Endodermal cell (in vitro differentiated cells): Measurements from ENCODE around the gene FOXA3. TPM values are rescaled to one million over a fixed set of nuclear protein-coding genes. Genes with fewer than 3 reads are reported as not detected.
A peak's percentile ranks its signal among the peaks of the same experiment; 100 is the strongest.

ENCODE experiments used
- DNase-seq: peaks from one replicate; pipeline ENCODE4 v3.0.0-alpha.2; 2017
- H3K27ac ChIP-seq: 2 replicates; pipeline ENCODE4 v1.5.1; 2013; ENCODE audit warnings: mild to moderate bottlenecking, low read depth, low read length, moderate library complexity
- H3K27me3 ChIP-seq: 2 replicates; pipeline ENCODE4 v1.6.1; 2013; ENCODE audit warnings: mild to moderate bottlenecking, low read length, moderate library complexity; ENCODE audit not compliant: insufficient read depth, control insufficient read depth, poor library complexity, severe bottlenecking
- H3K36me3 ChIP-seq: 2 replicates; pipeline ENCODE4 v1.7.0; 2013; ENCODE audit warnings: mild to moderate bottlenecking, low read length, moderate library complexity; ENCODE audit not compliant: control insufficient read depth, insufficient read depth
- H3K4me1 ChIP-seq: one replicate; pipeline ENCODE4 v1.7.0; 2013; ENCODE audit warnings: low read length; ENCODE audit not compliant: control insufficient read depth, insufficient read depth
- H3K4me3 ChIP-seq: 2 replicates; pipeline ENCODE4 v1.5.1; 2013; ENCODE audit warnings: mild to moderate bottlenecking, low read length, moderate library complexity
- H3K9ac ChIP-seq: 2 replicates; pipeline ENCODE4 v1.6.1; 2013; ENCODE audit warnings: mild to moderate bottlenecking, low read length, moderate library complexity; ENCODE audit not compliant: poor library complexity, severe bottlenecking; ENCODE audit errors: extremely low read depth
- H3K9me3 ChIP-seq: 2 replicates; pipeline ENCODE4 v1.6.1; 2013; ENCODE audit warnings: mild to moderate bottlenecking, low read length, moderate library complexity; ENCODE audit not compliant: control insufficient read depth
- H3K27ac Mint-ChIP-seq: 2 replicates; pipeline ENCODE4 v1.8.0; 2020; ENCODE audit warnings: mixed read lengths
- H3K27me3 Mint-ChIP-seq: 2 replicates; pipeline ENCODE4 v1.8.0; 2021; ENCODE audit warnings: mild to moderate bottlenecking, mixed read lengths; ENCODE audit not compliant: insufficient read depth
- H3K36me3 Mint-ChIP-seq: 2 replicates; pipeline ENCODE4 v1.8.0; 2020; ENCODE audit warnings: low read depth, mixed read lengths
- H3K4me1 Mint-ChIP-seq: 2 replicates; pipeline ENCODE4 v1.8.0; 2020; ENCODE audit warnings: mixed read lengths
- H3K4me3 Mint-ChIP-seq: 2 replicates; pipeline ENCODE4 v1.8.0; 2020; ENCODE audit warnings: mild to moderate bottlenecking, moderate library complexity, mixed read lengths
- H3K9me3 Mint-ChIP-seq: 2 replicates; pipeline ENCODE4 v1.8.0; 2020; ENCODE audit warnings: mild to moderate bottlenecking, mixed read lengths
- WGBS, 2 experiments: methylation state at CpG; one replicate each; pipeline versions ENCODE4 v1.1.5 to v1.1.7; 2013; ENCODE audit warnings: missing lambda C conversion rate in 2 of 2, mixed read lengths in 1 of 2; ENCODE audit not compliant: insufficient coverage in 1 of 2, insufficient read length in 1 of 2; 5-methylcytosine and 5-hydroxymethylcytosine counted together
- total RNA-seq, 2 donors: library from RNA; stranded (reverse); fragmentation: NEBNext Ultra II Directional in 1 of 2; extraction: Animal tissue kit (Norgen Biotek cat#: 25700) in 1 of 2; gene quantifications; 2 replicates in 1 of 2; 3 replicates in 1 of 2; pipeline ENCODE4 v1.2.1, GENCODE V29; 2021
- TF ChIP-seq, protein P1 (sequence below): fragments of 200-600 bp; sonication (generic); conservative IDR thresholded peaks from 2 replicates; pipeline ENCODE4 v1.5.0; 2021; ENCODE audit warnings: antibody characterized with exemption, mild to moderate bottlenecking

The FOXA3 gene
- total RNA-seq, 2 donors from 2014 or later = 54.2 to 58.1 TPM

DNA sequence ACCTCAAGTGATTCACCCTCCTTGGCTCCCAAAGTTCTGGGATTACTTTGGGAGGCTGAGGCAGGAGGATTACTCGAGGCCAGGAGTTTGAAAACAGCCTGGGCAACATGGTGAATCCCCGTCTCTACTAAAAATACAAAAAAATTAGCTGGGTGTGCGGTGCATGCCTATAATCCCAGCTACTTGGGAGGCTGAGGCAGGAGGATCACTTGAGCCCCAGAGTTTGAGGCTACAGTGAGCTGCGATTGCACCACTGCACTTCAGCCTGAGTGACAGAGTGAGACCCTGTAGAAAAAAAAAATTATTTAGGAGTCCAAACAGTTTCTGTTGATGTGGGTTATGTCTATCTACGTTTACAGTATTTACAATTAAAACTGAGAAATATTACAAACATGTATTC lies 6.7 kb downstream of the FOXA3 start:
- no peaks in the 10 kb centered on the region for H3K9me3 ChIP-seq
- H3K27ac ChIP-seq = no peak overlapping the region
- no peak for DNase-seq
- H3K9me3 Mint-ChIP-seq = no peaks in the 10 kb centered on the region
- no peak overlapping the region for H3K27ac Mint-ChIP-seq
- no peaks in the 10 kb centered on the region for H3K27me3 ChIP-seq
- 90 to 96% methylated on average over 3 to 4 of the region's 5 CpGs for WGBS, 2 experiments
- no peak overlapping the region for H3K4me3 ChIP-seq
- H3K4me1 Mint-ChIP-seq = peaks cover 44% of the 10 kb centered on the region
- H3K9ac ChIP-seq = no peak overlapping the region
- H3K27me3 Mint-ChIP-seq = no peaks in the 10 kb centered on the region
- no peak overlapping the region for H3K4me3 Mint-ChIP-seq
- peaks cover 32% of the 10 kb centered on the region for H3K36me3 ChIP-seq
- H3K36me3 Mint-ChIP-seq = peaks cover 44% of the 10 kb centered on the region
- peaks cover 13% of the 10 kb centered on the region for H3K4me1 ChIP-seq
- TF ChIP-seq, protein P1, sequence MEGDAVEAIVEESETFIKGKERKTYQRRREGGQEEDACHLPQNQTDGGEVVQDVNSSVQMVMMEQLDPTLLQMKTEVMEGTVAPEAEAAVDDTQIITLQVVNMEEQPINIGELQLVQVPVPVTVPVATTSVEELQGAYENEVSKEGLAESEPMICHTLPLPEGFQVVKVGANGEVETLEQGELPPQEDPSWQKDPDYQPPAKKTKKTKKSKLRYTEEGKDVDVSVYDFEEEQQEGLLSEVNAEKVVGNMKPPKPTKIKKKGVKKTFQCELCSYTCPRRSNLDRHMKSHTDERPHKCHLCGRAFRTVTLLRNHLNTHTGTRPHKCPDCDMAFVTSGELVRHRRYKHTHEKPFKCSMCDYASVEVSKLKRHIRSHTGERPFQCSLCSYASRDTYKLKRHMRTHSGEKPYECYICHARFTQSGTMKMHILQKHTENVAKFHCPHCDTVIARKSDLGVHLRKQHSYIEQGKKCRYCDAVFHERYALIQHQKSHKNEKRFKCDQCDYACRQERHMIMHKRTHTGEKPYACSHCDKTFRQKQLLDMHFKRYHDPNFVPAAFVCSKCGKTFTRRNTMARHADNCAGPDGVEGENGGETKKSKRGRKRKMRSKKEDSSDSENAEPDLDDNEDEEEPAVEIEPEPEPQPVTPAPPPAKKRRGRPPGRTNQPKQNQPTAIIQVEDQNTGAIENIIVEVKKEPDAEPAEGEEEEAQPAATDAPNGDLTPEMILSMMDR = no peak

DNA sequence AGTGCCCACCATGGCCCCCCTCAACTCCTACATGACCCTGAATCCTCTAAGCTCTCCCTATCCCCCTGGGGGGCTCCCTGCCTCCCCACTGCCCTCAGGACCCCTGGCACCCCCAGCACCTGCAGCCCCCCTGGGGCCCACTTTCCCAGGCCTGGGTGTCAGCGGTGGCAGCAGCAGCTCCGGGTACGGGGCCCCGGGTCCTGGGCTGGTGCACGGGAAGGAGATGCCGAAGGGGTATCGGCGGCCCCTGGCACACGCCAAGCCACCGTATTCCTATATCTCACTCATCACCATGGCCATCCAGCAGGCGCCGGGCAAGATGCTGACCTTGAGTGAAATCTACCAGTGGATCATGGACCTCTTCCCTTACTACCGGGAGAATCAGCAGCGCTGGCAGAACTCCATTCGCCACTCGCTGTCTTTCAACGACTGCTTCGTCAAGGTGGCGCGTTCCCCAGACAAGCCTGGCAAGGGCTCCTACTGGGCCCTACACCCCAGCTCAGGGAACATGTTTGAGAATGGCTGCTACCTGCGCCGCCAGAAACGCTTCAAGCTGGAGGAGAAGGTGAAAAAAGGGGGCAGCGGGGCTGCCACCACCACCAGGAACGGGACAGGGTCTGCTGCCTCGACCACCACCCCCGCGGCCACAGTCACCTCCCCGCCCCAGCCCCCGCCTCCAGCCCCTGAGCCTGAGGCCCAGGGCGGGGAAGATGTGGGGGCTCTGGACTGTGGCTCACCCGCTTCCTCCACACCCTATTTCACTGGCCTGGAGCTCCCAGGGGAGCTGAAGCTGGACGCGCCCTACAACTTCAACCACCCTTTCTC lies 8.2 kb downstream of the FOXA3 start:
- Histone ChIP-seq H3K27ac (no peak overlapping the region), H3K36me3 (peaks cover 32% of the 10 kb centered on the region), H3K9me3 (no peaks in the 10 kb centered on the region), H3K27me3 (no peaks in the 10 kb centered on the region), H3K4me1 (peaks cover 15% of the 10 kb centered on the region), H3K4me3 (no peak overlapping the region), H3K9ac (no peak overlapping the region)
- H3K36me3 Mint-ChIP-seq = peaks cover 40% of the 10 kb centered on the region
- no peak overlapping the region for H3K27ac Mint-ChIP-seq
- TF ChIP-seq, protein P1 = no peak
- no peak for DNase-seq
- 93 to 96% methylated on average over 21 to 34 of the region's 34 CpGs for WGBS, 2 experiments
- no peaks in the 10 kb centered on the region for H3K9me3 Mint-ChIP-seq
- H3K4me3 Mint-ChIP-seq = no peak overlapping the region
- H3K27me3 Mint-ChIP-seq = no peaks in the 10 kb centered on the region
- peaks cover 38% of the 10 kb centered on the region for H3K4me1 Mint-ChIP-seq

DNA sequence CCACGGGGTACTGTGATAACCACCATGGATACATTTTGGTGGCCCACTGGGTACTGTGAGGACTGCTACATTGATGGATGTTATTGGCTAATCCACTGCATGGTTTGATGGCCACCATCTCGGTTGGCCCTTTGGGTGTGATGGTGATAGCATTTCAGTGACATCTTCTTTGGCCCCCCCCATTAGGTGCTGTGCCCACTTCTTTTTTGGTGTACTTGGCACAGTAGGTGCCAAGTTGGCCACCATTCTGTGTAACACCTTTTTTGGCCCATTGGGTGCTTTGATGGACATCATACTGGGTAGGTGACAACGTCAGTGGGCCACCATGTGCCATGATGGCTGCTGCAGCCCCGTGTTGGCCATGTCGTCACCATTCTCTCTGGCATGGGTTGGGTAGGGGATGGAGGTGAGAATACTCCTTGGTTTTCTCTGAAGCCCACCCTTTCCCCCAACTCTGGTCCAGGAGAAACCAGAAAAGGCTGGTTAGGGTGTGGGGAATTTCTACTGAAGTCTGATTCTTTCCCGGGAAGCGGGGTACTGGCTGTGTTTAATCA lies 9.2 kb downstream of the FOXA3 start:
- peaks cover 38% of the 10 kb centered on the region for H3K4me1 Mint-ChIP-seq
- peak overlapping the region; percentile 15 for H3K4me3 Mint-ChIP-seq

More for the DNA sequence above, 9.2 kb downstream of the FOXA3 start:
- H3K4me3 ChIP-seq = no peak overlapping the region
- no peaks in the 10 kb centered on the region for H3K27me3 Mint-ChIP-seq
- peak overlapping the region; percentile 78 for H3K27ac Mint-ChIP-seq
- no peaks in the 10 kb centered on the region for H3K9me3 Mint-ChIP-seq
- H3K36me3 Mint-ChIP-seq = peaks cover 32% of the 10 kb centered on the region
- no peak for DNase-seq
- no peaks in the 10 kb centered on the region for H3K27me3 ChIP-seq
- H3K27ac ChIP-seq = no peak overlapping the region
- H3K9ac ChIP-seq = no peak overlapping the region
- peaks cover 15% of the 10 kb centered on the region for H3K4me1 ChIP-seq
- no peaks in the 10 kb centered on the region for H3K9me3 ChIP-seq
- TF ChIP-seq, protein P1 = no peak
- peaks cover 26% of the 10 kb centered on the region for H3K36me3 ChIP-seq
- 94 to 97% methylated on average over 6 to 7 of the region's 7 CpGs for WGBS, 2 experiments
